Parathyroid adenoma (tissue), 2 donors: ENCODE results near the gene BCAP31.

Source experiments
- H2AFZ ChIP-seq: fragments of 300-600 bp; sonication (generic); one replicate; pipeline ENCODE4 v1.7.0; 2017; ENCODE audit warnings: antibody characterized with exemption, mild to moderate bottlenecking
- H3K27ac ChIP-seq: fragments of 300-600 bp; sonication (generic); one replicate; pipeline ENCODE4 v1.7.0; 2017
- H3K27me3 ChIP-seq: fragments of 300-600 bp; sonication (generic); one replicate; pipeline ENCODE4 v1.7.0; 2017; ENCODE audit warnings: low read length; ENCODE audit not compliant: control insufficient read depth, insufficient read depth
- H3K36me3 ChIP-seq: fragments of 300-600 bp; sonication (generic); one replicate; pipeline ENCODE4 v1.7.0; 2017; ENCODE audit warnings: low read length; ENCODE audit not compliant: control insufficient read depth, insufficient read depth
- H3K4me1 ChIP-seq: fragments of 300-600 bp; sonication (generic); one replicate; pipeline ENCODE4 v1.7.0; 2017; ENCODE audit warnings: control low read depth
- H3K4me2 ChIP-seq: fragments of 300-600 bp; sonication (generic); one replicate; pipeline ENCODE4 v1.7.0; 2017; ENCODE audit warnings: low read length
- H3K4me3 ChIP-seq: fragments of 300-600 bp; sonication (generic); one replicate; pipeline ENCODE4 v1.7.0; 2017; ENCODE audit warnings: low read depth, low read length
- H3K79me2 ChIP-seq: fragments of 300-600 bp; sonication (generic); one replicate; pipeline ENCODE4 v1.7.0; 2017; ENCODE audit warnings: control low read depth
- H3K9ac ChIP-seq: fragments of 300-600 bp; sonication (generic); one replicate; pipeline ENCODE4 v1.7.0; 2017; ENCODE audit warnings: mild to moderate bottlenecking
- H3K9me3 ChIP-seq: fragments of 300-600 bp; sonication (generic); one replicate; pipeline ENCODE4 v1.7.0; 2017; ENCODE audit warnings: low read length; ENCODE audit not compliant: control insufficient read depth
- CTCF ChIP-seq: fragments of 300-600 bp; sonication (generic); IDR thresholded peaks from one replicate; pipeline ENCODE4 v1.7.0; 2017; ENCODE audit warnings: antibody characterized with exemption, mild to moderate bottlenecking
- donor health status: primary hyperparathyroidism.

Gene BCAP31

GRCh38 chrX:153735274-153735673 is 11.1 kb upstream of the BCAP31 start:
- H3K9me3 ChIP-seq, result no peaks in the 10 kb centered on the region
- no peaks in the 10 kb centered on the region for H3K4me1 ChIP-seq
- no peak overlapping the region for H3K4me2 ChIP-seq
- no peak overlapping the region for H2AFZ ChIP-seq
- H3K27me3 ChIP-seq, result no peaks in the 10 kb centered on the region
- TF ChIP-seq CTCF, result no peak
- H3K4me3 ChIP-seq, result no peak overlapping the region
- no peaks in the 10 kb centered on the region for H3K79me2 ChIP-seq
- no peaks in the 10 kb centered on the region for H3K36me3 ChIP-seq
- H3K27ac ChIP-seq, result no peak overlapping the region
- no peak overlapping the region for H3K9ac ChIP-seq

GRCh38 chrX:153734871-153735270 is 10.7 kb upstream of the BCAP31 start:
- TF ChIP-seq CTCF, result no peak
- no peak overlapping the region for H3K4me3 ChIP-seq
- H3K4me1 ChIP-seq, result no peaks in the 10 kb centered on the region
- H3K36me3 ChIP-seq, result no peaks in the 10 kb centered on the region
- H3K4me2 ChIP-seq, result no peak overlapping the region
- no peak overlapping the region for H3K27ac ChIP-seq
- H3K9me3 ChIP-seq, result no peaks in the 10 kb centered on the region
- no peak overlapping the region for H3K9ac ChIP-seq
- no peak overlapping the region for H2AFZ ChIP-seq
- no peaks in the 10 kb centered on the region for H3K79me2 ChIP-seq
- no peaks in the 10 kb centered on the region for H3K27me3 ChIP-seq

DNA sequence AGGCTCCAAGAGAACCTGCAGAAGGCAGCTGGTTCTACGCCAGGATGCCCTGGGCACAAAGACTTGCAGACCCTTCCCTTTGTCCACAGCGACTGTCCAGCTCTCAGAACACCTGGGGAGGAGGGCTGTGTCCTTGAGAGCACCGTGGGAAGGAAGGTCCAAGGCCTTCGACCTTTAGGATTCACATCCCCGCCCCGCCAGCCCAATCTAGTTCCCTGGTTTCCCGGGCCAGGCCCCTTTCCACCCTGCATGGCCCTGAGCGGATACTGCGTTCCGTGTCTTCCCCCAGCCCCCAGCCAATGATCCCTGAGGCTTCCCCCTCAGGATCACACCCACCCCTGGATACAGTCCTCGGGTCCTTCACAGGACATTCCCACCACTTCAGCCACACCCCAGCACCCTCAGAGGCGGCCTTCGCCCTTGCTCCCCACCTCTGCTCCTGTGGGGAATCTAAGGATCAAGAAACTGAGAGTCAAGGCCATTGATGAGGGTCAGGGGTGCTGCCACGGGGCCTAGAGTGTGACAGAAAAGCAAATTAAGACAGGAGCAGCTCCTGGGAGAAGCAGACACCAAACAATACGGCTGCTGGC is 9.6 kb upstream of the BCAP31 start:
- Histone ChIP-seq H3K4me3 (no peak overlapping the region), H3K27me3 (no peaks in the 10 kb centered on the region), H3K9ac (no peak overlapping the region), H3K9me3 (no peaks in the 10 kb centered on the region), H3K79me2 (no peaks in the 10 kb centered on the region), H3K4me1 (no peaks in the 10 kb centered on the region), H2AFZ (no peak overlapping the region), H3K4me2 (no peak overlapping the region), H3K36me3 (no peaks in the 10 kb centered on the region), H3K27ac (no peak overlapping the region)
- no peak for TF ChIP-seq CTCF

GRCh38 chrX:153732401-153732800 is 8.2 kb upstream of the BCAP31 start:
- H3K4me3 ChIP-seq, result no peak overlapping the region
- peaks cover 3% of the 10 kb centered on the region for H3K4me1 ChIP-seq
- H3K27me3 ChIP-seq, result no peaks in the 10 kb centered on the region
- no peaks in the 10 kb centered on the region for H3K9me3 ChIP-seq
- H2AFZ ChIP-seq, result no peak overlapping the region
- no peaks in the 10 kb centered on the region for H3K36me3 ChIP-seq
- TF ChIP-seq CTCF, result no peak
- H3K9ac ChIP-seq, result no peak overlapping the region
- no peak overlapping the region for H3K27ac ChIP-seq
- no peak overlapping the region for H3K4me2 ChIP-seq
- H3K79me2 ChIP-seq, result no peaks in the 10 kb centered on the region

DNA sequence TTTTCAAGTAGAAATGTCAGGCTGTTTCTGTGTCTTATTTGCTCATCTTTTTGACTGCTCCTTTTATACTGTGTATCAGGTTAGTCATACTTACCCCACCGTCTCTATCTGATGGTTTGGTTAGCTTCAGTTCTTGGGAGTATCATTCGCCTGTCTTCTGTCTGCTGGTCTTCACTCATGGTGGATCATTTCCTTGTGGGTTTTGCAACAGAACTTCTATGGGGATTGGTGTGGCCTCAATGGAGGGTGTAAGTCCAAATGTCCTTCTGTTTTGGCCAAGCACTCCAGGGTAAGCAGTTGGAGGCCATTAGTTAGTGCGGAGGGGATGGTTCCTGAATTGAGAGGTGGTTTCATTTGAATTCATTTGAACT is 7.6 kb upstream of the BCAP31 start:
- no peak overlapping the region for H3K4me3 ChIP-seq
- TF ChIP-seq CTCF, result no peak
- H3K4me1 ChIP-seq, result peaks cover 8% of the 10 kb centered on the region
- no peaks in the 10 kb centered on the region for H3K36me3 ChIP-seq
- H3K9me3 ChIP-seq, result no peaks in the 10 kb centered on the region
- H3K27ac ChIP-seq, result no peak overlapping the region
- no peaks in the 10 kb centered on the region for H3K27me3 ChIP-seq
- H3K79me2 ChIP-seq, result no peaks in the 10 kb centered on the region
- no peak overlapping the region for H3K4me2 ChIP-seq
- H2AFZ ChIP-seq, result no peak overlapping the region
- no peak overlapping the region for H3K9ac ChIP-seq
